Neural cell (in vitro differentiated cells): ENCODE results near the gene LRRC34. TPM values are rescaled to one million over a fixed set of nuclear protein-coding genes. Genes with fewer than 3 reads are reported as not detected.

Experiments used
- H2AFZ ChIP-seq: fragments of 200-600, 300-800 bp; sonication (generic), shearing (Covaris generic); 2 replicates; pipeline ENCODE4 v1.6.0; 2014; ENCODE audit warnings: low read depth, mild to moderate bottlenecking, antibody characterized with exemption, low read length, moderate library complexity
- H3F3A ChIP-seq: fragments of 200-600 bp; shearing (Covaris generic); 2 replicates; pipeline ENCODE4 v1.6.1; 2016; ENCODE audit warnings: mild to moderate bottlenecking, moderate library complexity, mixed read lengths, antibody characterized with exemption, low read length; ENCODE audit not compliant: insufficient read depth, poor library complexity, severe bottlenecking
- H3K27ac ChIP-seq: fragments of 200-600, 300-800 bp; sonication (generic), shearing (Covaris generic); 2 replicates; pipeline ENCODE4 v1.5.1; 2014; ENCODE audit warnings: mild to moderate bottlenecking, low read length, moderate library complexity
- H3K27me3 ChIP-seq: fragments of 300-800, 200-600 bp; sonication (generic), shearing (Covaris generic); 2 replicates; pipeline ENCODE4 v1.6.0; 2014; ENCODE audit warnings: mild to moderate bottlenecking, low read depth, low read length, moderate library complexity; ENCODE audit not compliant: insufficient read depth
- H3K36me3 ChIP-seq: fragments of 300-800, 200-600 bp; sonication (generic), shearing (Covaris generic); 2 replicates; pipeline ENCODE4 v1.5.1; 2014; ENCODE audit warnings: mild to moderate bottlenecking, antibody characterized with exemption, low read length, moderate library complexity; ENCODE audit not compliant: insufficient read depth
- H3K4me2 ChIP-seq: fragments of 300-800, 200-600 bp; sonication (generic), shearing (Covaris generic); 2 replicates; pipeline ENCODE4 v1.6.0; 2014; ENCODE audit warnings: mild to moderate bottlenecking, low read length
- H3K4me3 ChIP-seq: fragments of 300-800, 200-600 bp; sonication (generic), shearing (Covaris generic); 2 replicates; pipeline ENCODE4 v1.5.1; 2014; ENCODE audit warnings: mild to moderate bottlenecking, low read length, moderate library complexity
- H3K79me2 ChIP-seq: fragments of 200-600 bp; shearing (Covaris generic); replicated peaks from 2 replicates; pipeline ENCODE4 v1.6.0; 2014; ENCODE audit warnings: mild to moderate bottlenecking, low read length, moderate library complexity; ENCODE audit not compliant: insufficient read depth
- H3K9ac ChIP-seq: fragments of 300-800, 200-600 bp; sonication (generic), shearing (Covaris generic); 2 replicates; pipeline ENCODE4 v1.6.1; 2016; ENCODE audit warnings: mild to moderate bottlenecking, low read length, mixed read lengths
- H3K9me2 ChIP-seq: fragments of 200-600 bp; shearing (Covaris generic); 2 replicates; pipeline ENCODE4 v1.6.1; 2016; ENCODE audit warnings: mild to moderate bottlenecking, low read length, mixed read lengths; ENCODE audit not compliant: insufficient read depth
- H3K9me3 ChIP-seq: fragments of 200-600, 300-800 bp; sonication (generic), shearing (Covaris generic); 2 replicates; pipeline ENCODE4 v1.6.1; 2016; ENCODE audit warnings: mild to moderate bottlenecking, mixed run types, low read length, moderate library complexity, mixed read lengths
- H4K20me1 ChIP-seq: fragments of 200-600 bp; shearing (Covaris generic); 2 replicates; pipeline ENCODE4 v1.6.1; 2016; ENCODE audit warnings: mild to moderate bottlenecking, mixed run types; ENCODE audit not compliant: insufficient read depth
- CTCF ChIP-seq: fragments of 450-650 bp; IDR thresholded peaks from 2 replicates; pipeline ENCODE4 v1.5.1; 2014; ENCODE audit warnings: antibody characterized with exemption, mild to moderate bottlenecking, moderate library complexity; ENCODE audit not compliant: poor library complexity, severe bottlenecking
- EP300 ChIP-seq: fragments of 450-650 bp; conservative IDR thresholded peaks from 2 replicates; pipeline ENCODE4 v1.6.1; 2014; ENCODE audit warnings: antibody characterized with exemption, mild to moderate bottlenecking, moderate library complexity; ENCODE audit not compliant: poor library complexity, severe bottlenecking
- EZH2 ChIP-seq: fragments of 200-600, 300-800 bp; shearing (Covaris generic), sonication (generic); IDR thresholded peaks from 2 replicates; pipeline ENCODE4 v1.6.1; 2014; ENCODE audit warnings: antibody characterized with exemption, low read length, borderline replicate concordance, mild to moderate bottlenecking; ENCODE audit not compliant: insufficient read depth, poor library complexity, severe bottlenecking
- MXI1 ChIP-seq: fragments of 450-650 bp; conservative IDR thresholded peaks from 2 replicates; pipeline ENCODE4 v1.6.1; 2014; ENCODE audit warnings: antibody characterized with exemption, mild to moderate bottlenecking; ENCODE audit not compliant: poor library complexity, severe bottlenecking
- POLR2AphosphoS5 ChIP-seq: IDR thresholded peaks from 2 replicates; pipeline ENCODE4 v1.6.1; 2012
- RAD21 ChIP-seq: fragments of 450-650 bp; conservative IDR thresholded peaks from 2 replicates; pipeline ENCODE4 v1.6.1; 2014; ENCODE audit warnings: antibody characterized with exemption, mild to moderate bottlenecking, moderate library complexity
- SMC3 ChIP-seq: fragments of 450-650 bp; conservative IDR thresholded peaks from 2 replicates; pipeline ENCODE4 v1.6.1; 2014; ENCODE audit warnings: antibody characterized with exemption, mild to moderate bottlenecking, moderate library complexity; ENCODE audit not compliant: poor library complexity
- TAF1 ChIP-seq: IDR thresholded peaks from 2 replicates; pipeline ENCODE4 v1.6.1; 2012; ENCODE audit warnings: low read depth
- polyA plus RNA-seq: library from polyadenylated mRNA; depleted of rRNA; stranded (reverse); fragments of >200 nt; gene quantifications from 2 replicates; pipeline ENCODE4 v1.2.3, GENCODE V29; 2014
- TF ChIP-seq, protein P1 (sequence below): IDR thresholded peaks from 2 replicates; pipeline ENCODE4 v1.6.1; 2012; ENCODE audit warnings: borderline replicate concordance

The LRRC34 gene
- polyA plus RNA-seq, 1 donor from 2014 or later, result 1.1 TPM

GRCh38 chr3:169755488-169755887 lies 57.2 kb downstream of the LRRC34 start:
- Histone ChIP-seq H3K27me3 (no peaks in the 10 kb centered on the region), H3F3A (no peaks in the 10 kb centered on the region), H3K4me2 (no peak overlapping the region), H3K9ac (no peak overlapping the region), H3K4me3 (no peak overlapping the region), H3K9me3 (no peaks in the 10 kb centered on the region), H3K36me3 (no peaks in the 10 kb centered on the region), H3K27ac (no peak overlapping the region), H2AFZ (no peak overlapping the region), H4K20me1 (no peaks in the 10 kb centered on the region), H3K79me2 (no peaks in the 10 kb centered on the region), H3K9me2 (no peaks in the 10 kb centered on the region)
- no peak for TF ChIP-seq CTCF
- TF ChIP-seq SMC3, result no peak
- TF ChIP-seq POLR2AphosphoS5, result no peak
- TF ChIP-seq EZH2, result no peak
- no peak for TF ChIP-seq MXI1
- no peak for TF ChIP-seq EP300
- no peak for TF ChIP-seq TAF1
- TF ChIP-seq, protein P1, sequence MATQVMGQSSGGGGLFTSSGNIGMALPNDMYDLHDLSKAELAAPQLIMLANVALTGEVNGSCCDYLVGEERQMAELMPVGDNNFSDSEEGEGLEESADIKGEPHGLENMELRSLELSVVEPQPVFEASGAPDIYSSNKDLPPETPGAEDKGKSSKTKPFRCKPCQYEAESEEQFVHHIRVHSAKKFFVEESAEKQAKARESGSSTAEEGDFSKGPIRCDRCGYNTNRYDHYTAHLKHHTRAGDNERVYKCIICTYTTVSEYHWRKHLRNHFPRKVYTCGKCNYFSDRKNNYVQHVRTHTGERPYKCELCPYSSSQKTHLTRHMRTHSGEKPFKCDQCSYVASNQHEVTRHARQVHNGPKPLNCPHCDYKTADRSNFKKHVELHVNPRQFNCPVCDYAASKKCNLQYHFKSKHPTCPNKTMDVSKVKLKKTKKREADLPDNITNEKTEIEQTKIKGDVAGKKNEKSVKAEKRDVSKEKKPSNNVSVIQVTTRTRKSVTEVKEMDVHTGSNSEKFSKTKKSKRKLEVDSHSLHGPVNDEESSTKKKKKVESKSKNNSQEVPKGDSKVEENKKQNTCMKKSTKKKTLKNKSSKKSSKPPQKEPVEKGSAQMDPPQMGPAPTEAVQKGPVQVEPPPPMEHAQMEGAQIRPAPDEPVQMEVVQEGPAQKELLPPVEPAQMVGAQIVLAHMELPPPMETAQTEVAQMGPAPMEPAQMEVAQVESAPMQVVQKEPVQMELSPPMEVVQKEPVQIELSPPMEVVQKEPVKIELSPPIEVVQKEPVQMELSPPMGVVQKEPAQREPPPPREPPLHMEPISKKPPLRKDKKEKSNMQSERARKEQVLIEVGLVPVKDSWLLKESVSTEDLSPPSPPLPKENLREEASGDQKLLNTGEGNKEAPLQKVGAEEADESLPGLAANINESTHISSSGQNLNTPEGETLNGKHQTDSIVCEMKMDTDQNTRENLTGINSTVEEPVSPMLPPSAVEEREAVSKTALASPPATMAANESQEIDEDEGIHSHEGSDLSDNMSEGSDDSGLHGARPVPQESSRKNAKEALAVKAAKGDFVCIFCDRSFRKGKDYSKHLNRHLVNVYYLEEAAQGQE, result no peak
- no peak for TF ChIP-seq RAD21

DNA sequence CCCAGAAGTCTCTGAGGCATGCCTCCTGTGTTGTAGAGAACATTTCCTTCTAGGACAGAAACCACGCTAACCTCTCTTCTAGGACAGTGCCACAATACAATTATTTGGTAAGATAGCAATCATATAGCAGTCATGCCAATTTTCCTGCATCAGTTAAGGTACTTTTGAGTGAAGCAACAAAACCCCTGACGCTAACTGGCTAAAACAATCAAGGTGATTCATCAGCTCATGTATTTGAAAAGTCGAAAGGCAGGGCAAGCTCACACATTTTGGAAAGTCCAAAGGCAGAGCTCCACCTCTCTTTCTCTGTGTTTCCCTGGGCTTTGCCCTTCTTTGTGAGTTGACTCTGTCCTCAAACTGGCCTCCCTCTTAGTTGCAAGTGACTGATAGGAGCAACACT lies 58.0 kb downstream of the LRRC34 start:
- Histone ChIP-seq H3K27ac (no peak overlapping the region), H4K20me1 (no peaks in the 10 kb centered on the region), H3K4me2 (no peak overlapping the region), H3K9me2 (no peaks in the 10 kb centered on the region), H3F3A (no peaks in the 10 kb centered on the region), H3K9me3 (no peaks in the 10 kb centered on the region), H3K4me3 (no peak overlapping the region), H2AFZ (no peak overlapping the region), H3K27me3 (no peaks in the 10 kb centered on the region), H3K36me3 (no peaks in the 10 kb centered on the region), H3K79me2 (no peaks in the 10 kb centered on the region), H3K9ac (no peak overlapping the region)
- TF ChIP-seq EP300 (no peak), MXI1 (no peak), TAF1 (no peak), EZH2 (no peak), POLR2AphosphoS5 (no peak), RAD21 (no peak), SMC3 (no peak), CTCF (no peak)
- TF ChIP-seq, protein P1, result no peak
